Mucosa of descending colon (tissue), 3 donors: ENCODE results near the gene ADAT1. TPM values are rescaled to one million over a fixed set of nuclear protein-coding genes. Genes with fewer than 3 reads are reported as not detected.

Experiments
- ATAC-seq: fragments of 200-7000 bp; cut with Tn5 transposase; one replicate; pipeline ENCODE4 v1.9.1; 2020; ENCODE audit warnings: mild to moderate bottlenecking, moderate library complexity
- DNase-seq, 3 donors: peaks; one replicate each; pipeline ENCODE4 v3.0.0-alpha.2; 2020
- H3K36me3 ChIP-seq: fragments of 200-600 bp; one replicate; pipeline ENCODE4 v1.8.0; 2021; ENCODE audit warnings: low read depth, mild to moderate bottlenecking
- H3K4me1 ChIP-seq: fragments of 200-600 bp; one replicate; pipeline ENCODE4 v1.8.0; 2021; ENCODE audit warnings: low read depth, mild to moderate bottlenecking
- H3K4me3 ChIP-seq: fragments of 200-600 bp; one replicate; pipeline ENCODE4 v1.8.0; 2021; ENCODE audit warnings: mild to moderate bottlenecking
- H3K9me3 ChIP-seq: fragments of 200-600 bp; one replicate; pipeline ENCODE4 v1.8.0; 2021; ENCODE audit warnings: mild to moderate bottlenecking
- intact Hi-C, 2 donors: fragments of 100-400 bp; cut with DNase I in 1 of 2; cut with micrococcal nuclease in 1 of 2; formaldehyde crosslinking; loops; one replicate each; pipeline versions ENCODE4 v1.11.0 to v1.11.1; 2022; cut with DNase I, micrococcal nuclease
- total RNA-seq, 3 donors: library from RNA; stranded (reverse); fragmentation: NEBNext Ultra II Directional in 2 of 3; extraction: Animal tissue kit (Norgen Biotek cat#: 25700) in 2 of 3; gene quantifications; one replicate each; pipeline versions ENCODE4 v1.2.1 to v1.2.4, GENCODE V29; 2021 to 2023
- TF ChIP-seq, protein P1 (sequence below): fragments of 200-600 bp; IDR thresholded peaks from one replicate; pipeline ENCODE4 v1.8.0; 2022; ENCODE audit warnings: antibody characterized with exemption, mild to moderate bottlenecking
- donor health status: DM: no; HTN: no; CAD: no; lungs with moderate emphysema.
- donor health status: DM: no; HTN: no; CAD: no.
- donor health status: DM: no; HTN: yes; CAD: no.

The ADAT1 gene
- total RNA-seq, 3 donors from 2014 or later, result 33.0 to 38.1 (median 35.8) TPM

DNA sequence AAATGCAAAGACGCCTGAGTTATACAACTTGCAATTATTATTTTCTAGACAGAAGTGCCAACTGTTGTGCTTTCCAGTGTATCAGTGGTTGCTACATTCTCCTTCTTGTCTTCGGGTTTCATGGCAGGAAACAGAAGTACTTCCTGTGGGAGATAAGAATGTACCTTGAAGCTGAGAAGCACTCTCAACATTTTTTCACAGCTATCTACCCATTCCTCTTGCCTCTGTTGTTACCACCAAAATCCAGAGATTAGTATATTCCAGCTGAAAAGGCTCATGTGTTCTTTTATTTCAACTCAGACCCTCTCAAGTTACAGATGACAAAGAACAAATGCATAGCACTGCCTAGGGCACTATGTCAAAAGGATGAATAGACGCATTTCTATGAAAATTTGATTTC lies 4.8 kb upstream of the ADAT1 start:
- H3K9me3 ChIP-seq, result no peaks in the 10 kb centered on the region
- H3K4me1 ChIP-seq, result peaks cover 5% of the 10 kb centered on the region
- DNase-seq, result no peak
- TF ChIP-seq, protein P1, sequence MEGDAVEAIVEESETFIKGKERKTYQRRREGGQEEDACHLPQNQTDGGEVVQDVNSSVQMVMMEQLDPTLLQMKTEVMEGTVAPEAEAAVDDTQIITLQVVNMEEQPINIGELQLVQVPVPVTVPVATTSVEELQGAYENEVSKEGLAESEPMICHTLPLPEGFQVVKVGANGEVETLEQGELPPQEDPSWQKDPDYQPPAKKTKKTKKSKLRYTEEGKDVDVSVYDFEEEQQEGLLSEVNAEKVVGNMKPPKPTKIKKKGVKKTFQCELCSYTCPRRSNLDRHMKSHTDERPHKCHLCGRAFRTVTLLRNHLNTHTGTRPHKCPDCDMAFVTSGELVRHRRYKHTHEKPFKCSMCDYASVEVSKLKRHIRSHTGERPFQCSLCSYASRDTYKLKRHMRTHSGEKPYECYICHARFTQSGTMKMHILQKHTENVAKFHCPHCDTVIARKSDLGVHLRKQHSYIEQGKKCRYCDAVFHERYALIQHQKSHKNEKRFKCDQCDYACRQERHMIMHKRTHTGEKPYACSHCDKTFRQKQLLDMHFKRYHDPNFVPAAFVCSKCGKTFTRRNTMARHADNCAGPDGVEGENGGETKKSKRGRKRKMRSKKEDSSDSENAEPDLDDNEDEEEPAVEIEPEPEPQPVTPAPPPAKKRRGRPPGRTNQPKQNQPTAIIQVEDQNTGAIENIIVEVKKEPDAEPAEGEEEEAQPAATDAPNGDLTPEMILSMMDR, result no peak
- ATAC-seq, result no peak
- no peak overlapping the region for H3K4me3 ChIP-seq
- intact Hi-C loops, result loop anchor here in 1 of 2 donors (10.0 kb wide), 1 partner anchor 137 kb away; no protein-coding TSS in a partner anchor
- H3K36me3 ChIP-seq, result peaks cover 10% of the 10 kb centered on the region

DNA sequence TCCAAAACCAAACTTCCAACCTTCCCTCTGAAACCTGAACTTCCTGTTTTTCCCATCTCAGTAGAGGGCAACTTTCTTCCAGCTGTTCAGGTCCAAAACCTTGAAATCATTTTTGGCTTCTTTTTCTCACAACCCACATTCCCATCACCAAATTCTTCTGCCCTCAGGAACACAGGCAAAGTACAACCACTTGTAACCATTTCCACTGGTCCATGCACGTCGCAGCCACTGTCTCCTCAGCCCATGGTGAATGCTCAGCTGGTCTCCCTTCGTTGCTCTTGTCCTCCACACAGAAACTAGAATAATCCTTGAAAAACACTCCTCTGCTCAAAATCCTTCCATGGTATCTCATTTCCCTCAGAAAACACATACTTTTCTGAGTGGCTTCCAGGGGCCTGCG lies 3.7 kb upstream of the ADAT1 start:
- ATAC-seq, result no peak
- TF ChIP-seq, protein P1, result no peak
- DNase-seq, result no peak
- Histone ChIP-seq H3K36me3 (peaks cover 7% of the 10 kb centered on the region), H3K4me1 (peaks cover 10% of the 10 kb centered on the region), H3K4me3 (no peak overlapping the region), H3K9me3 (no peaks in the 10 kb centered on the region)
- intact Hi-C loops, result loop anchor here in 1 of 2 donors (10.0 kb wide), 1 partner anchor 138 kb away; no protein-coding TSS in a partner anchor

DNA sequence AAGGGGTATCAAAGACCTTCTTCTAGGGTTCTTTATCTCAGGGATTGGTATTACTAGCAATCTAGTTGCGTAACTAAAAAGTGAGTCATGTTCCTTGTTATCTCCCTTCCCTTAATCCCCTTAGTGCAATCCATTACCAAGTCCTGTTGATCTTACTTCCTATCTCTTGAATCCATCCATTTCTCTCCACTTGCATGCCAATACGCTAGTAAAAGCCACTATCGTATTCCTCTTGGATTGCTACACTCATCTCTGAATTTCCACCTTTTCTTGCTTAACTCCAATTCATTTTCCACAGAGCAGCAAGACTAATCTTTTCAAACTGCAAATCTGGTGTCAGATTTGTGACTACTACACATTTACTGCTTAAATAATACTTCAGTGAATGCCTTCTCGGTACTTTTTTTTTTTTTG lies 1.8 kb upstream of the ADAT1 start:
- peaks cover 21% of the 10 kb centered on the region for H3K4me1 ChIP-seq
- no peaks in the 10 kb centered on the region for H3K9me3 ChIP-seq
- peaks cover 7% of the 10 kb centered on the region for H3K36me3 ChIP-seq
- TF ChIP-seq, protein P1, result no peak
- DNase-seq, result no peak
- H3K4me3 ChIP-seq, result no peak overlapping the region
- ATAC-seq, result no peak
- intact Hi-C loops, result loop anchor here in 1 of 2 donors (10.0 kb wide), 1 partner anchor 140 kb away; no protein-coding TSS in a partner anchor

DNA sequence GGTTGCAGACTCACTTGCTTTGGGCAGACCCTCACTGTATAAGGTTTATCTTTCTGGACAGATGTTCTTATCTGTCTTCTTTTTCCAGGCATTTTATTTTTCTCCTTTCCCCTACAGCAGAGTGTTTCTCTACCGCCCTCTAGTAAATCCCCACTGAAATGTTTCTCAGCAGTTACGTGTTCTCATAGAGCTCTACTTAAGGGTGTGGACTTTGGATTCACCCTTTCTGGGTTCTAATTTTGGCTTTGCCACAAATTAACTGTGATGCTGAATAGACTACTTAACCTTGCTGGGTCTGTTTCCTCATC lies 2.0 kb downstream of the ADAT1 start:
- intact Hi-C loops, result loop anchor here in 1 of 2 donors (10.0 kb wide), 1 partner anchor 144 kb away; no protein-coding TSS in a partner anchor
- peak; percentile 22 for ATAC-seq

DNA sequence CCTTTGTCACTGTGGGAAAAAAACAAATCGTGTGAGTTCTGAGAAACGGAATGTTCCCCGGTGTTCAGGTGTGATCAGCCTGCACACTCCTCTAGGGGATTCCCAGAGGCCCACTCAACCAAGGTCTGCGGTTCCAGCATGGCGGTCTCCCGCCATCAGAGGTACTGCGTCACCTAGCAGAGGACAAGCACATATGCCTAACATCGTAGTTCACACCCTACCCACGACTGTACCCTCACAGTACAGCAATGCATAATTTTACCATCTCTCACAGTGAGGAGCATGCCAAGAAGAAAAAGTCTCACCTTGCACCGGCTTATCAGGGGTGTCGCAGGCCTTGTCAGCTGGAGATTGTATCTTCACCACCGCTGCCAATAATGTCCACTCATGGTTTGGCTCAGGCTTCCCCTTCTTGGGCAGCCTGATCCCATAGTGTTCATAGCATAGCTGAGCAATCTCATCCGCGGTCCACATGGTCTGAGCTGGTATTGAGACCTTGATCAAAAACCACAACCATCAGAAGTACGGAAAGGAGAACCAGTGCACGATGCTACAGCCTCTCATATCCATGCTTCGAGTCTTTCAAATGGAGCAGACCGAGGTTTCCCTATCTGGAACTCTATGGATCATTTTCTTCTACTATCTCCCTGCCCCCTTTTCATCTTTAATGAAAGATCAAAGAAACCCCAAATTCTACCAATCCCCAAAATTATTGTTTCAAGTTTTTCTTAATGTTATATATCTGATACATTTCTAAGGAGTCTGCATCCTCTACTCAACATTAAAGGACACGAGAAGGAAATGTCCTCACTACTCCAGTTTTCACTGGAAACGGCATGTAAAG lies 2.5 kb downstream of the ADAT1 start:
- no peaks in the 10 kb centered on the region for H3K36me3 ChIP-seq
- ATAC-seq, result no peak
- H3K4me1 ChIP-seq, result peaks cover 21% of the 10 kb centered on the region
- TF ChIP-seq, protein P1, result no peak
- H3K9me3 ChIP-seq, result no peaks in the 10 kb centered on the region
- intact Hi-C loops, result loop anchor here in 1 of 2 donors (10.0 kb wide), 1 partner anchor 144 kb away; no protein-coding TSS in a partner anchor
- no peak overlapping the region for H3K4me3 ChIP-seq
- DNase-seq, result no peak

More for the DNA sequence above, 2.0 kb downstream of the ADAT1 start:
- peaks cover 21% of the 10 kb centered on the region for H3K4me1 ChIP-seq
- H3K4me3 ChIP-seq, result no peak overlapping the region
- TF ChIP-seq, protein P1, result peak; percentile 33
- H3K36me3 ChIP-seq, result no peaks in the 10 kb centered on the region
- H3K9me3 ChIP-seq, result no peaks in the 10 kb centered on the region
- no peak for DNase-seq
